HCT116 (cell line): ENCODE data around the gene PRKN. TPM values are rescaled to one million over a fixed set of nuclear protein-coding genes. Genes with fewer than 3 reads are reported as not detected.

Experiments used
- ATAC-seq: fragments of 200-7000 bp; cut with Tn5 transposase; 2 replicates; pipeline ENCODE4 v1.9.1; 2020; ENCODE audit warnings: mild to moderate bottlenecking, moderate library complexity
- BruUV-seq: library from RNA; stranded (reverse); fragments of 400-500 nt; replicated peaks from 2 replicates; lab custom pipeline; 2021; lab: Mats Ljungman, UMichigan
- CTCF ChIA-PET: fragments of 300-600 bp; sonication (Branson Sonifier 250); formaldehyde crosslinking; loops from one replicate; lab custom pipeline; 2021; ENCODE audit warnings: antibody characterized with exemption; lab: Charles Lee
- POLR2A ChIA-PET: fragments of 300-600, 350-600 bp; sonication (Branson Sonifier 250); formaldehyde crosslinking; loops from one replicate; lab custom pipeline; 2021; ENCODE audit warnings: antibody characterized with exemption; lab: Charles Lee
- RAD21 ChIA-PET, 2 experiments: fragments of 300-600 bp; sonication (Branson Sonifier 250); formaldehyde crosslinking; loops; one replicate each; lab custom pipeline; 2023; ENCODE audit warnings: low total read pairs in 2 of 2; ENCODE audit not compliant: uncharacterized antibody in 2 of 2, unreplicated experiment in 2 of 2, low non-redundant PET in 1 of 2; lab: Charles Lee
- DNase-seq: peaks from one replicate; pipeline ENCODE4 v3.0.0-alpha.2; 2010; ENCODE audit warnings: low read depth, low spot score
- H2AFZ ChIP-seq: fragments of 200-600 bp; shearing (Covaris generic), sonication (generic); 2 replicates; pipeline ENCODE4 v1.6.1; 2017; ENCODE audit warnings: low read depth, mixed run types, mixed read lengths, antibody characterized with exemption, low read length; ENCODE audit not compliant: poor library complexity, severe bottlenecking
- H3K27ac ChIP-seq: 2 replicates; pipeline ENCODE4 v1.5.1; 2012; ENCODE audit warnings: low read depth, low read length
- H3K27me3 ChIP-seq: fragments of 200-600 bp; sonication (generic); 2 replicates; pipeline ENCODE4 v1.6.1; 2016; ENCODE audit warnings: mixed run types, low read length, mixed read lengths; ENCODE audit not compliant: insufficient read depth
- H3K36me3 ChIP-seq, 2 experiments: fragments of 200-500 bp in 1 of 2; fragments of 200-600 bp in 1 of 2; sonication (Bioruptor generic) in 1 of 2; sonication (generic) in 1 of 2; 2 replicates each; pipeline versions ENCODE4 v1.5.1 to v1.6.1; 2014 to 2016; ENCODE audit warnings: low read length in 2 of 2, inconsistent platforms in 1 of 2, mixed read lengths in 1 of 2, mixed run types in 1 of 2; ENCODE audit not compliant: insufficient read depth in 2 of 2, control insufficient read depth in 1 of 2
- H3K4me1 ChIP-seq, 2 experiments: fragments of 200-600 bp in 1 of 2; sonication (generic) in 1 of 2; 2 replicates each; pipeline versions ENCODE4 v1.5.1 to v1.6.1; 2012 to 2017; ENCODE audit warnings: low read length in 2 of 2, inconsistent platforms in 1 of 2, mild to moderate bottlenecking in 1 of 2, mixed read lengths in 1 of 2, mixed run types in 1 of 2, moderate library complexity in 1 of 2; ENCODE audit not compliant: insufficient read depth in 2 of 2, control insufficient read depth in 1 of 2
- H3K4me2 ChIP-seq: fragments of 200-600 bp; sonication (generic); 2 replicates; pipeline ENCODE4 v1.6.1; 2017; ENCODE audit warnings: mixed run types, low read length, mixed read lengths
- H3K4me3 ChIP-seq, 2 experiments: fragments of 200-600 bp in 1 of 2; sonication (generic) in 1 of 2; replicated peaks in 1 of 2; 2 replicates each; pipeline ENCODE4 v1.5.1; 2011 to 2016; ENCODE audit warnings: low read length in 2 of 2, control low read depth in 1 of 2, low read depth in 1 of 2, mild to moderate bottlenecking in 1 of 2, mixed read lengths in 1 of 2, mixed run types in 1 of 2
- H3K79me2 ChIP-seq: fragments of 200-600 bp; sonication (generic); 2 replicates; pipeline ENCODE4 v1.6.1; 2017; ENCODE audit warnings: mild to moderate bottlenecking, mixed run types, low read length, moderate library complexity, mixed read lengths; ENCODE audit not compliant: insufficient read depth
- H3K9ac ChIP-seq: fragments of 200-600 bp; sonication (generic); 2 replicates; pipeline ENCODE4 v1.6.1; 2016; ENCODE audit warnings: low read length, mixed read lengths
- H3K9me2 ChIP-seq: fragments of 200-600 bp; sonication (generic), shearing (Covaris generic); 2 replicates; pipeline ENCODE4 v1.6.1; 2017; ENCODE audit warnings: mixed run types, mild to moderate bottlenecking, moderate library complexity; ENCODE audit not compliant: insufficient read depth
- H3K9me3 ChIP-seq, 2 experiments: fragments of 200-500 bp in 1 of 2; fragments of 200-600 bp in 1 of 2; sonication (Bioruptor generic) in 1 of 2; sonication (generic) in 1 of 2; 2 replicates each; pipeline ENCODE4 v1.6.1; 2014 to 2017; ENCODE audit warnings: low read length in 2 of 2, mixed read lengths in 2 of 2, inconsistent platforms in 1 of 2, low read depth in 1 of 2, mild to moderate bottlenecking in 1 of 2, mixed run types in 1 of 2, moderate library complexity in 1 of 2; ENCODE audit not compliant: control insufficient read depth in 1 of 2, insufficient read depth in 1 of 2
- H4K20me1 ChIP-seq: fragments of 200-600 bp; sonication (generic), shearing (Covaris generic); 2 replicates; pipeline ENCODE4 v1.6.1; 2017; ENCODE audit warnings: mixed run types, mild to moderate bottlenecking, moderate library complexity; ENCODE audit not compliant: insufficient read depth
- ATF3 ChIP-seq: IDR thresholded peaks from 2 replicates; pipeline ENCODE4 v1.6.1; 2012
- CBX3 ChIP-seq: IDR thresholded peaks from 2 replicates; pipeline ENCODE4 v1.6.1; 2012; ENCODE audit warnings: low read depth
- CTCF ChIP-seq, 3 experiments: fragments of 200-600 bp in 1 of 3; sonication (generic) in 1 of 3; IDR thresholded peaks in 2 of 3; conservative IDR thresholded peaks in 1 of 3; 2 replicates each; pipeline ENCODE4 v1.5.1; 2012 to 2017; ENCODE audit warnings: low read depth in 2 of 3, low read length in 2 of 3, antibody characterized with exemption in 1 of 3, borderline replicate concordance in 1 of 3, control low read depth in 1 of 3, mild to moderate bottlenecking in 1 of 3, mixed read lengths in 1 of 3, mixed run types in 1 of 3, moderate library complexity in 1 of 3; ENCODE audit not compliant: insufficient read depth in 1 of 3
- ELF1 ChIP-seq: IDR thresholded peaks from 2 replicates; pipeline ENCODE4 v1.6.1; 2012; ENCODE audit warnings: low read depth, borderline replicate concordance
- EZH2 ChIP-seq: fragments of 200-600 bp; sonication (generic); IDR thresholded peaks from 2 replicates; pipeline ENCODE4 v1.6.1; 2017; ENCODE audit warnings: antibody characterized with exemption, mixed run types
- EZH2phosphoT487 ChIP-seq: fragments of 200-600 bp; IDR thresholded peaks from 2 replicates; pipeline ENCODE4 v1.6.1; 2018; ENCODE audit warnings: antibody characterized with exemption, borderline replicate concordance
- JUND ChIP-seq: IDR thresholded peaks from 2 replicates; pipeline ENCODE4 v1.6.1; 2012
- POLR2A ChIP-seq: IDR thresholded peaks from 2 replicates; pipeline ENCODE4 v1.7.0; 2011; ENCODE audit warnings: borderline replicate concordance; ENCODE audit not compliant: insufficient read depth, insufficient read length; ENCODE audit errors: extremely low read depth
- POLR2AphosphoS5 ChIP-seq: IDR thresholded peaks from 2 replicates; pipeline ENCODE4 v1.6.1; 2011; ENCODE audit warnings: mild to moderate bottlenecking, low read depth, low read length, moderate library complexity
- SIN3A ChIP-seq: IDR thresholded peaks from 2 replicates; pipeline ENCODE4 v1.6.1; 2012; ENCODE audit warnings: low read depth
- SP1 ChIP-seq: IDR thresholded peaks from 2 replicates; pipeline ENCODE4 v1.6.1; 2012; ENCODE audit warnings: low read depth
- TCF7L2 ChIP-seq: IDR thresholded peaks from 2 replicates; pipeline ENCODE4 v1.7.0; 2011; ENCODE audit warnings: borderline replicate concordance, inconsistent platforms; ENCODE audit not compliant: insufficient read depth, insufficient read length; ENCODE audit errors: extremely low read depth
- YY1 ChIP-seq: IDR thresholded peaks from 2 replicates; pipeline ENCODE4 v1.6.1; 2011; ENCODE audit warnings: low read length, low read depth, moderate library complexity, mild to moderate bottlenecking; ENCODE audit not compliant: insufficient replicate concordance; ENCODE audit errors: extremely low read depth
- ZNF274 ChIP-seq: fragments of 200-500 bp; sonication (Bioruptor generic); IDR thresholded peaks from 2 replicates; pipeline ENCODE4 v1.6.1; 2014; ENCODE audit warnings: mild to moderate bottlenecking, low read depth, low read length, inconsistent platforms
- intact Hi-C: fragments of 100-400 bp; cut with micrococcal nuclease; formaldehyde crosslinking; loops from 2 replicates; pipeline ENCODE4 v1.10.0; 2022
- total RNA-seq: library from RNA; stranded (reverse); gene quantifications from one replicate; pipeline ENCODE4 v1.2.1, GENCODE V29; 2021; ENCODE audit not compliant: unreplicated experiment

PRKN gene
- total RNA-seq, 1 experiment from 2014 or later = 2.6 TPM

GRCh38 chr6:162468326-162468725, 259.2 kb downstream of the PRKN start:
- Histone ChIP-seq H3K27ac (no peak overlapping the region), H3K36me3 (no peaks in the 10 kb centered on the region), H3K4me3 (no peak overlapping the region), H4K20me1 (no peaks in the 10 kb centered on the region), H3K9ac (no peak overlapping the region), H3K79me2 (no peaks in the 10 kb centered on the region), H3K9me2 (no peaks in the 10 kb centered on the region), H3K4me2 (no peak overlapping the region), H3K4me1 (no peaks in the 10 kb centered on the region), H3K27me3 (no peaks in the 10 kb centered on the region), H2AFZ (no peak overlapping the region), H3K9me3 (no peaks in the 10 kb centered on the region)
- RAD21 ChIA-PET = no interaction called here
- BruUV-seq = no TSS peak
- CTCF ChIA-PET = no interaction called here
- TF ChIP-seq SP1 = no peak
- no peak for TF ChIP-seq POLR2AphosphoS5
- TF ChIP-seq JUND = no peak
- no peak for TF ChIP-seq TCF7L2
- TF ChIP-seq ZNF274 = no peak
- no peak for TF ChIP-seq EZH2phosphoT487
- no peak for TF ChIP-seq YY1
- TF ChIP-seq SIN3A = no peak
- no peak for TF ChIP-seq ELF1
- POLR2A ChIA-PET = no interaction called here
- no peak for DNase-seq
- intact Hi-C loops = no loop called here
- no peak for ATAC-seq

- RAD21 ChIA-PET = no interaction called here
- DNase-seq (no peak), ATAC-seq (no peak)
- no peak overlapping the region for H3K4me3 ChIP-seq
- no peaks in the 10 kb centered on the region for H3K27me3 ChIP-seq
- H3K79me2 ChIP-seq = no peaks in the 10 kb centered on the region
- no peaks in the 10 kb centered on the region for H3K4me1 ChIP-seq
- TF ChIP-seq SIN3A (no peak), ATF3 (no peak), POLR2A (no peak), CTCF (IDR thresholded peaks at IDR 0.05 in 2 of 3, conservative IDR thresholded peaks at IDR 0.05 in 1 of 3; ENCODE audit: borderline replicate concordance in 1 of 3, insufficient read depth in 1 of 3, low read depth in 2 of 3, low read length in 2 of 3) (no peak), CBX3 (no peak), ZNF274 (no peak), EZH2 (no peak), YY1 (no peak)
- CTCF ChIA-PET = no interaction called here
- H3K9me3 ChIP-seq = no peaks in the 10 kb centered on the region
- H2AFZ ChIP-seq = no peak overlapping the region
- H3K27ac ChIP-seq = no peak overlapping the region
- no peak overlapping the region for H3K4me2 ChIP-seq
- H3K9me2 ChIP-seq = no peaks in the 10 kb centered on the region
- no peaks in the 10 kb centered on the region for H3K36me3 ChIP-seq
- BruUV-seq = no TSS peak
- no peaks in the 10 kb centered on the region for H4K20me1 ChIP-seq
- no peak overlapping the region for H3K9ac ChIP-seq
- POLR2A ChIA-PET = no interaction called here
- intact Hi-C loops = no loop called here
Observed at GRCh38 chr6:162467679-162468078, 259.9 kb downstream of the PRKN start.
